Hippocampal formation (tissue), 2 donors: ENCODE results near the gene ZDHHC4.

ENCODE experiments used
- DNase-seq, 2 donors: peaks; one replicate each; lab custom pipeline; 2025; lab: John Stamatoyannopoulos, UW

ZDHHC4 gene

DNA sequence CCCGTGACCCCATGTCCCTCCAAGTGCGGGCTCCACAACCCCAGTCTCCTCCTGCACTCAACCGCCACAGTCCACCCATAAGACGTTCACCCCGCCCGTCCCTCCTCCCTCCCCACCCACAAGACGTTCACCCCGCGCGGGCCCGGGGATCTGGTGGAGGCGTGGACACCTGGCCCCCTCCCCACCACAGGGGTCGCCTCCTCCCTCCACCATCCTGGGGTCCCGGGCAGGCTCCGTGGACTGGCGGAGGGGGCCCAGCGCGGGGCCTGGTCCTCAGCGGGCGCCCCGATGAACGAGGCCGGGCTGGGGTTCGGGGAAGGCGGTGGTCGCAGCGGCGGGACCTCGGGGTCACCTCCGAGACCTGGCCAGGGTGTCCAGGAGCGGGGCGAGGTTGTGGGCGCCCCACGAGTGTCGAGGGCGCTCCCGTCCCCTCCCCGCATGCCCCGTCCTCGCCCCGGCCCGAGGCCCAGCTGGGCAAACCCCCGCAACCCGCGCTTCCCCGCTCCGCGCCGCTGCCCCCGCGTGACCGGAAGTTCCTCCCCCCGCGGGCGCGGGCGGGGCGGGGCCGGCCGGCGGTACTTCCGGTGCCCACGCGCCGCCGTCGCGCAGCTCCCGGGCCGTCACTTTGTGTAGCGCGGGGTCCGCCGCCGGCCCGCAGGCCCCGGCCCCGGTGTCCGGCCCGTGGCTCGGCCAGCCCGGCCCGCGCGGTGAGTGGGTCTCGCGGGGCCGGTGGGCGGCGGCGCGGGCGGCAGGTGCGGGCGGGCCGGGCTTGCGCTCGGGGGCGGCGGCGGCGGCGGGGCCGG is 59.7 kb downstream of the ZDHHC4 start, which contains the start of gene ZNF316:
Gene ZNF316, plus strand, starts transcription at position 578 of the 803 bp plus-strand sequence. CDS start 5,092 bp downstream, outside the sequence.
- DNase-seq: peak; percentile 37 to 39

DNA sequence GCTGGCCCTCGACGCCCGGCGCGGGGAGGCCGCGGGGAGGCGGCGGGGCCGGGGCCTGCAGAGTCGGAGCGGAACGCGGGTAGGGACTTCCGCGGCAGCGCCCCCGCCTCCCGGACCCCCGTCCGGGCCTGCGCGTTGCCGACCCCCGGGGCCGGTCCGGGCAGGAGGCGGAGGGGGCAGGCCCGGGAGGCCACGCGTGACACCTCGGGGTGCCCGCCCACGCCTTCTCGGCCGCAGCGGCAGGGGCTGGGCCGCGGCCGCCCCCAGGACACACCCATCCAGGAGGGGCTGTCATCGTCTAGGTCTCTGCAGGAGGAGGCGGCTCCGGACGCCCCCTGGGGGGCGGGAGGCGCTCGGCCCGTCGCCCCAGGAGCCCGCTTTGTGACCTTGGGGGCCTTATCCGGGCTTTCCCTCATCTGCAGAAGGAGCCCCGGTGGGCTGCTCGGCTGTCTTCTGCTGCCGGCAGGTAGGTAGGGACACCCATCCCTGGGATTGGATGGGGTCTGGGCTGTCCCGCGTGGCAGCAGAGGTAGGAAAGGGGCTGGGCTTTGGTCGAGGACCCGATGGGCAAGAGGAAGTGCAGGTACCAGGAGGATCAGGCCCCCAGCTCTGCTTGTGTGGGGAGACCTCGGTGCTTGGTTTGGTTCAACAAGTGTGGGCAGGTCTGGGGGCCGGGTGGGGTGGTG is 60.4 kb downstream of the ZDHHC4 start:
- no peak for DNase-seq
